H9 (cell line): ENCODE results near the gene GARIN5A. TPM values are rescaled to one million over a fixed set of nuclear protein-coding genes. Genes with fewer than 3 reads are reported as not detected.

Experiments used
- DNase-seq: peaks from one replicate; pipeline ENCODE4 v3.0.0-alpha.2; 2017
- H2AFZ ChIP-seq: one replicate; pipeline ENCODE4 v1.6.1; 2013; ENCODE audit warnings: mild to moderate bottlenecking, low read length, control low read depth, moderate library complexity
- H2AK5ac ChIP-seq: 2 replicates; pipeline ENCODE4 v1.6.1; 2013; ENCODE audit warnings: low read length, control low read depth, mixed read lengths; ENCODE audit not compliant: insufficient read length
- H2BK120ac ChIP-seq: one replicate; pipeline ENCODE4 v1.6.1; 2013; ENCODE audit warnings: low read depth, mild to moderate bottlenecking, low read length, control low read depth, inconsistent platforms; ENCODE audit not compliant: poor library complexity, severe bottlenecking
- H2BK12ac ChIP-seq: 2 replicates; pipeline ENCODE4 v1.6.1; 2013; ENCODE audit warnings: low read length, control low read depth, mixed read lengths, low read depth; ENCODE audit not compliant: insufficient read length
- H2BK15ac ChIP-seq: 2 replicates; pipeline ENCODE4 v1.6.1; 2013; ENCODE audit warnings: low read depth, low read length, control low read depth
- H2BK20ac ChIP-seq: one replicate; pipeline ENCODE4 v1.6.1; 2013; ENCODE audit warnings: low read depth, mild to moderate bottlenecking, low read length, control low read depth, inconsistent platforms; ENCODE audit not compliant: poor library complexity, severe bottlenecking
- H2BK5ac ChIP-seq: 2 replicates; pipeline ENCODE4 v1.6.1; 2013; ENCODE audit warnings: low read length, control low read depth, mixed read lengths; ENCODE audit not compliant: insufficient read length
- H3K14ac ChIP-seq: 2 replicates; pipeline ENCODE4 v1.6.1; 2013; ENCODE audit warnings: low read length, control low read depth; ENCODE audit not compliant: insufficient read depth
- H3K18ac ChIP-seq: 2 replicates; pipeline ENCODE4 v1.6.1; 2013; ENCODE audit warnings: low read depth, mild to moderate bottlenecking, mixed read lengths, low read length, control low read depth; ENCODE audit not compliant: insufficient read length
- H3K23ac ChIP-seq: 2 replicates; pipeline ENCODE4 v1.6.1; 2013; ENCODE audit warnings: low read length, control low read depth, mixed read lengths, low read depth; ENCODE audit not compliant: insufficient read length
- H3K23me2 ChIP-seq: 2 replicates; pipeline ENCODE4 v1.6.1; 2013; ENCODE audit warnings: low read depth, mild to moderate bottlenecking, mixed read lengths, low read length, control low read depth; ENCODE audit not compliant: insufficient read length, poor library complexity, severe bottlenecking
- H3K27ac ChIP-seq: 2 replicates; pipeline ENCODE4 v1.5.1; 2013; ENCODE audit warnings: low read length, control low read depth, mixed read lengths, low read depth; ENCODE audit not compliant: insufficient read length
- H3K27me3 ChIP-seq: 2 replicates; pipeline ENCODE4 v1.6.1; 2013; ENCODE audit warnings: low read length, control low read depth, inconsistent platforms; ENCODE audit not compliant: insufficient read depth
- H3K4ac ChIP-seq: 2 replicates; pipeline ENCODE4 v1.6.1; 2013; ENCODE audit warnings: low read depth, mild to moderate bottlenecking, control low read depth, inconsistent platforms, low read length, moderate library complexity
- H3K4me1 ChIP-seq: 2 replicates; pipeline ENCODE4 v1.6.1; 2013; ENCODE audit warnings: low read length, control low read depth, inconsistent platforms; ENCODE audit not compliant: insufficient read depth
- H3K4me2 ChIP-seq: 2 replicates; pipeline ENCODE4 v1.6.1; 2013; ENCODE audit warnings: low read length, control low read depth, mixed read lengths; ENCODE audit not compliant: insufficient read length, insufficient read depth
- H3K56ac ChIP-seq: 2 replicates; pipeline ENCODE4 v1.6.1; 2013; ENCODE audit warnings: low read depth, mild to moderate bottlenecking, mixed read lengths, low read length, control low read depth; ENCODE audit not compliant: insufficient read length
- H3K79me1 ChIP-seq: 2 replicates; pipeline ENCODE4 v1.6.1; 2013; ENCODE audit warnings: low read depth, mild to moderate bottlenecking, moderate library complexity, low read length, control low read depth, inconsistent platforms; ENCODE audit not compliant: insufficient read depth, poor library complexity, severe bottlenecking
- H3K79me2 ChIP-seq: 2 replicates; pipeline ENCODE4 v1.6.1; 2013; ENCODE audit warnings: low read length, control low read depth, inconsistent platforms; ENCODE audit not compliant: insufficient read depth
- H3K9ac ChIP-seq: 2 replicates; pipeline ENCODE4 v1.6.1; 2013; ENCODE audit warnings: low read length, control low read depth, mixed read lengths; ENCODE audit not compliant: insufficient read length; ENCODE audit errors: extremely low read depth
- H3K9me3 ChIP-seq: one replicate; pipeline ENCODE4 v1.6.1; 2013; ENCODE audit warnings: low read depth, low read length, inconsistent platforms; ENCODE audit not compliant: control insufficient read depth
- H3T11ph ChIP-seq: one replicate; pipeline ENCODE4 v1.6.1; 2013; ENCODE audit warnings: mild to moderate bottlenecking, low read length, control low read depth, inconsistent platforms
- H4K20me1 ChIP-seq: one replicate; pipeline ENCODE4 v1.6.1; 2013; ENCODE audit not compliant: control insufficient read depth, insufficient read length, insufficient read depth
- H4K5ac ChIP-seq: 2 replicates; pipeline ENCODE4 v1.6.1; 2013; ENCODE audit warnings: low read depth, mild to moderate bottlenecking, mixed read lengths, low read length, control low read depth; ENCODE audit not compliant: insufficient read length
- H4K8ac ChIP-seq: replicated peaks from 2 replicates; pipeline ENCODE4 v1.6.1; 2013; ENCODE audit warnings: low read length, control low read depth, mixed read lengths, low read depth; ENCODE audit not compliant: insufficient read length
- H4K91ac ChIP-seq: 2 replicates; pipeline ENCODE4 v1.6.1; 2013; ENCODE audit warnings: low read depth, mild to moderate bottlenecking, moderate library complexity, mixed read lengths, low read length, control low read depth; ENCODE audit not compliant: insufficient read length
- H3K27ac Mint-ChIP-seq, 3 experiments: 2 replicates in 2 of 3; 3 replicates in 1 of 3; pipeline ENCODE4 v1.8.0; 2020 to 2021; ENCODE audit warnings: mixed read lengths in 3 of 3, mild to moderate bottlenecking in 1 of 3, moderate library complexity in 1 of 3
- H3K27me3 Mint-ChIP-seq: 2 replicates; pipeline ENCODE4 v1.8.0; 2021; ENCODE audit warnings: low read depth, mild to moderate bottlenecking, moderate library complexity, mixed read lengths
- H3K36me3 Mint-ChIP-seq, 3 experiments: 2 replicates in 2 of 3; 3 replicates in 1 of 3; pipeline ENCODE4 v1.8.0; 2020 to 2021; ENCODE audit warnings: low read depth in 3 of 3, mixed read lengths in 3 of 3; ENCODE audit not compliant: insufficient read depth in 1 of 3
- H3K4me1 Mint-ChIP-seq, 2 experiments: 2 replicates each; pipeline ENCODE4 v1.8.0; 2020; ENCODE audit warnings: mixed read lengths in 2 of 2
- H3K4me3 Mint-ChIP-seq, 2 experiments: 2 replicates in 1 of 2; 3 replicates in 1 of 2; pipeline ENCODE4 v1.8.0; 2020 to 2021; ENCODE audit warnings: mild to moderate bottlenecking in 2 of 2, mixed read lengths in 2 of 2, moderate library complexity in 1 of 2
- H3K9me3 Mint-ChIP-seq, 2 experiments: 2 replicates in 1 of 2; 3 replicates in 1 of 2; pipeline ENCODE4 v1.8.0; 2020; ENCODE audit warnings: mild to moderate bottlenecking in 2 of 2, mixed read lengths in 2 of 2, moderate library complexity in 1 of 2
- WGBS: extraction: QIAGEN DNeasy Blood & Tissue Kit; methylation state at CpG from one replicate; pipeline ENCODE4 v1.1.7; 2013; ENCODE audit warnings: missing lambda C conversion rate, low lambda C conversion rate, mixed read lengths; ENCODE audit not compliant: insufficient read length; ENCODE audit errors: extremely low coverage; 5-methylcytosine and 5-hydroxymethylcytosine counted together
- total RNA-seq: library from RNA; stranded (reverse); gene quantifications from 2 replicates; pipeline ENCODE4 v1.2.1, GENCODE V29; 2021
- TF ChIP-seq, protein P1 (sequence below): fragments of 200-600 bp; sonication (generic); conservative IDR thresholded peaks from 3 replicates; pipeline ENCODE4 v1.8.0; 2021; ENCODE audit warnings: antibody characterized with exemption, mild to moderate bottlenecking

GARIN5A gene
- total RNA-seq, 1 experiment from 2014 or later: 9.5 TPM

DNA sequence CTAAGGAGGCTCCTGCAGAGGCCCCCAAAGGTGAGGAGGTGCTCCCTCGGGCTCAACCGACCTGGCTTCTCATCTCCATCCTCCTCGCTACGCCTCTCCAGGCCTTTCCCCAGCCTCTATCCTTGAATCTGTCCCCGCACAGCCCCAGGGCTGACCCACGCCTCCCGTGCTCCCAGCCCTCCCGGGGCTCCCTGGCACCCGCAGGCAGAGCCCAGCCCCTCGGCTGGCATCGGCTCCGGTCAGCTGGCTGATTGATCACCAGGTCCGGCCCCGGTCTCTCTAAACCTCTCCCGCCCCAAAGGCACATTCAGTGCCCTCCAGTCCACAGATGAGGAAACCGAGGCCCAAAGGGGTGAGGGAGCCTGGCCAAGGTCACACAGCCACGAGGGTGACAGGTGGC lies 41.4 kb downstream of the GARIN5A start:
- H3K79me2 ChIP-seq: no peaks in the 10 kb centered on the region
- no peaks in the 10 kb centered on the region; a peak in 1 of 5 replicates for H3K9me3 Mint-ChIP-seq
- H3K56ac ChIP-seq: no peak overlapping the region
- no peak overlapping the region for H2AFZ ChIP-seq
- H2BK20ac ChIP-seq: no peak overlapping the region
- H3K23me2 ChIP-seq: peaks cover 12% of the 10 kb centered on the region
- H3K14ac ChIP-seq: no peak overlapping the region
- no peaks in the 10 kb centered on the region for H4K20me1 ChIP-seq
- H2BK5ac ChIP-seq: no peak overlapping the region
- H3K27ac ChIP-seq: no peak overlapping the region
- H3T11ph ChIP-seq: no peak overlapping the region
- no peak overlapping the region for H3K23ac ChIP-seq
- H2BK15ac ChIP-seq: no peak overlapping the region; the same call in 1 of the 2 replicates
- H4K5ac ChIP-seq: no peak overlapping the region
- no peak overlapping the region for H4K8ac ChIP-seq
- H2BK120ac ChIP-seq: no peak overlapping the region
- H3K27ac Mint-ChIP-seq: no peak overlapping the region; a peak in 1 of 7 replicates
- H3K4me1 Mint-ChIP-seq: peaks cover 23 to 27% of the 10 kb centered on the region in 2 experiments
- H3K36me3 Mint-ChIP-seq: peaks cover 0 to 2% (median 0%) of the 10 kb centered on the region in 3 experiments; a peak in 2 of 7 replicates
- DNase-seq: no peak
- H2AK5ac ChIP-seq: no peak overlapping the region
- no peak overlapping the region for H4K91ac ChIP-seq
- peaks cover 14% of the 10 kb centered on the region for H3K27me3 Mint-ChIP-seq
- no peaks in the 10 kb centered on the region for H3K27me3 ChIP-seq
- H3K9me3 ChIP-seq: no peaks in the 10 kb centered on the region
- H3K4me1 ChIP-seq: peaks cover 3% of the 10 kb centered on the region; the same call in 1 of the 2 replicates
- TF ChIP-seq, protein P1, sequence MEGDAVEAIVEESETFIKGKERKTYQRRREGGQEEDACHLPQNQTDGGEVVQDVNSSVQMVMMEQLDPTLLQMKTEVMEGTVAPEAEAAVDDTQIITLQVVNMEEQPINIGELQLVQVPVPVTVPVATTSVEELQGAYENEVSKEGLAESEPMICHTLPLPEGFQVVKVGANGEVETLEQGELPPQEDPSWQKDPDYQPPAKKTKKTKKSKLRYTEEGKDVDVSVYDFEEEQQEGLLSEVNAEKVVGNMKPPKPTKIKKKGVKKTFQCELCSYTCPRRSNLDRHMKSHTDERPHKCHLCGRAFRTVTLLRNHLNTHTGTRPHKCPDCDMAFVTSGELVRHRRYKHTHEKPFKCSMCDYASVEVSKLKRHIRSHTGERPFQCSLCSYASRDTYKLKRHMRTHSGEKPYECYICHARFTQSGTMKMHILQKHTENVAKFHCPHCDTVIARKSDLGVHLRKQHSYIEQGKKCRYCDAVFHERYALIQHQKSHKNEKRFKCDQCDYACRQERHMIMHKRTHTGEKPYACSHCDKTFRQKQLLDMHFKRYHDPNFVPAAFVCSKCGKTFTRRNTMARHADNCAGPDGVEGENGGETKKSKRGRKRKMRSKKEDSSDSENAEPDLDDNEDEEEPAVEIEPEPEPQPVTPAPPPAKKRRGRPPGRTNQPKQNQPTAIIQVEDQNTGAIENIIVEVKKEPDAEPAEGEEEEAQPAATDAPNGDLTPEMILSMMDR: no peak
- H3K4me3 Mint-ChIP-seq: no peak overlapping the region
- no peak overlapping the region for H3K4me2 ChIP-seq
- no peak overlapping the region for H3K4ac ChIP-seq
- no peaks in the 10 kb centered on the region for H3K79me1 ChIP-seq
- H3K9ac ChIP-seq: no peak overlapping the region
- no peak overlapping the region for H2BK12ac ChIP-seq
- H3K18ac ChIP-seq: no peak overlapping the region
- WGBS: no CpG with 5 or more reads among the region's 17 CpGs
